SK-N-SH treated with all-trans-retinoic acid at 6 μM for 48 hours (cell line): ENCODE measurements around the gene POMGNT1.

Experiments
- ESRRG ChIP-seq: fragments of 250-450 bp; sonication (Bioruptor Pico); IDR thresholded peaks from 2 replicates; pipeline ENCODE4 v1.6.1; 2021; ENCODE audit warnings: mild to moderate bottlenecking
- GLIS3 ChIP-seq: fragments of 250-450 bp; sonication (Bioruptor Pico); IDR thresholded peaks from 2 replicates; pipeline ENCODE4 v1.5.0; 2020; ENCODE audit warnings: mild to moderate bottlenecking, moderate library complexity
- PPARA ChIP-seq: fragments of 250-450 bp; sonication (Bioruptor Pico); IDR thresholded peaks from 2 replicates; pipeline ENCODE4 v1.5.0; 2020; ENCODE audit warnings: mild to moderate bottlenecking, borderline replicate concordance
- SNAI2 ChIP-seq: fragments of 250-450 bp; sonication (Bioruptor Pico); IDR thresholded peaks from 2 replicates; pipeline ENCODE4 v1.5.0; 2020; ENCODE audit warnings: mild to moderate bottlenecking, moderate library complexity
- TCF4 ChIP-seq: fragments of 250-450 bp; sonication (Bioruptor Pico); IDR thresholded peaks from 2 replicates; pipeline ENCODE4 v1.8.0; 2021; ENCODE audit warnings: mild to moderate bottlenecking, moderate library complexity, borderline replicate concordance
- TOX ChIP-seq: fragments of 250-450 bp; sonication (Bioruptor Pico); IDR thresholded peaks from 2 replicates; pipeline ENCODE4 v1.8.0; 2021; ENCODE audit warnings: mild to moderate bottlenecking, moderate library complexity, borderline replicate concordance
- ZC3H10 ChIP-seq: fragments of 250-450 bp; sonication (Bioruptor Pico); IDR thresholded peaks from 2 replicates; pipeline ENCODE4 v1.5.1; 2021; ENCODE audit warnings: mild to moderate bottlenecking, moderate library complexity
- ZFP3 ChIP-seq: fragments of 250-450 bp; sonication (Bioruptor Pico); IDR thresholded peaks from 2 replicates; pipeline ENCODE4 v1.5.0; 2020; ENCODE audit warnings: mild to moderate bottlenecking, moderate library complexity
- ZFP30 ChIP-seq: fragments of 450-650 bp; formaldehyde crosslinking; IDR thresholded peaks from 2 replicates; pipeline ENCODE4 v1.5.0; 2022; ENCODE audit warnings: mild to moderate bottlenecking, moderate library complexity
- ZNF565 ChIP-seq: fragments of 450-650 bp; formaldehyde crosslinking; conservative IDR thresholded peaks from 2 replicates; pipeline ENCODE4 v1.5.0; 2020; ENCODE audit warnings: low read depth, mild to moderate bottlenecking, moderate library complexity
- ZNF8 ChIP-seq: fragments of 450-650 bp; formaldehyde crosslinking; IDR thresholded peaks from 2 replicates; pipeline ENCODE4 v1.5.0; 2020; ENCODE audit warnings: mild to moderate bottlenecking, moderate library complexity
- TF ChIP-seq, protein P1 (sequence below): fragments of 250-450 bp; sonication (Bioruptor Pico); IDR thresholded peaks from 2 replicates; pipeline ENCODE4 v1.5.0; 2020; ENCODE audit warnings: mild to moderate bottlenecking, moderate library complexity

DNA sequence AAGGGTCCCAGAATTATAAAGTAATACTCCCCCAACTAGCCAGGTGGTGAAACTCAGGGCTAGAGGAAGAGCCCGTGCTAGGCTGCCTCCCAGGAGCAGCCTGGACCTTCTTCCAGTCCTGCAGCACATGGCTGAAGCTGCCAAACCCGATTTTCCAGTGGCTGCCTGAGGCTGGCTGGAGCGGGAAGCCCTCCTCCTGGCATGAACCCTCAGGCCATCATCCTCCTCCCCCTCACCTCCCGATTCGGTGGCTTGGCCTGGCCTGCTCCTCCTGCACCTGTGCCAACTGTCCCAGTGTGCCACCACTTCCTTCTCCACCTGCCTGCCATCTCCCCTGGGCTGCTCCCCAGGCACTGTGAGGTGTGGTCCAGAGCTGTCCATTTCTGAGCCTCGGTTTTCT lies 26.4 kb downstream of the POMGNT1 start:
- no peak for TF ChIP-seq ZNF8
- no peak for TF ChIP-seq ZNF565
- no peak for TF ChIP-seq ESRRG (CRISPR knock-in tag)
- no peak for TF ChIP-seq TCF4 (CRISPR knock-in tag)
- TF ChIP-seq ZC3H10 (CRISPR knock-in tag) = no peak
- TF ChIP-seq SNAI2 (CRISPR knock-in tag) = no peak
- no peak for TF ChIP-seq GLIS3
- no peak for TF ChIP-seq TOX (CRISPR knock-in tag)
- no peak for TF ChIP-seq ZFP30 (CRISPR knock-in tag)
- no peak for TF ChIP-seq PPARA (CRISPR knock-in tag)
- TF ChIP-seq ZFP3 (CRISPR knock-in tag) = no peak
- TF ChIP-seq, protein P1, sequence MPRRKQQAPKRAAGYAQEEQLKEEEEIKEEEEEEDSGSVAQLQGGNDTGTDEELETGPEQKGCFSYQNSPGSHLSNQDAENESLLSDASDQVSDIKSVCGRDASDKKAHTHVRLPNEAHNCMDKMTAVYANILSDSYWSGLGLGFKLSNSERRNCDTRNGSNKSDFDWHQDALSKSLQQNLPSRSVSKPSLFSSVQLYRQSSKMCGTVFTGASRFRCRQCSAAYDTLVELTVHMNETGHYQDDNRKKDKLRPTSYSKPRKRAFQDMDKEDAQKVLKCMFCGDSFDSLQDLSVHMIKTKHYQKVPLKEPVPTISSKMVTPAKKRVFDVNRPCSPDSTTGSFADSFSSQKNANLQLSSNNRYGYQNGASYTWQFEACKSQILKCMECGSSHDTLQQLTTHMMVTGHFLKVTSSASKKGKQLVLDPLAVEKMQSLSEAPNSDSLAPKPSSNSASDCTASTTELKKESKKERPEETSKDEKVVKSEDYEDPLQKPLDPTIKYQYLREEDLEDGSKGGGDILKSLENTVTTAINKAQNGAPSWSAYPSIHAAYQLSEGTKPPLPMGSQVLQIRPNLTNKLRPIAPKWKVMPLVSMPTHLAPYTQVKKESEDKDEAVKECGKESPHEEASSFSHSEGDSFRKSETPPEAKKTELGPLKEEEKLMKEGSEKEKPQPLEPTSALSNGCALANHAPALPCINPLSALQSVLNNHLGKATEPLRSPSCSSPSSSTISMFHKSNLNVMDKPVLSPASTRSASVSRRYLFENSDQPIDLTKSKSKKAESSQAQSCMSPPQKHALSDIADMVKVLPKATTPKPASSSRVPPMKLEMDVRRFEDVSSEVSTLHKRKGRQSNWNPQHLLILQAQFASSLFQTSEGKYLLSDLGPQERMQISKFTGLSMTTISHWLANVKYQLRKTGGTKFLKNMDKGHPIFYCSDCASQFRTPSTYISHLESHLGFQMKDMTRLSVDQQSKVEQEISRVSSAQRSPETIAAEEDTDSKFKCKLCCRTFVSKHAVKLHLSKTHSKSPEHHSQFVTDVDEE (CRISPR knock-in tag) = no peak
